HG02943 (cell line): ENCODE data around the gene FLRT1.

ENCODE experiments used
- ATAC-seq: cut with Tn5 transposase; IDR thresholded peaks from one replicate; pipeline ENCODE4 v1.9.1; 2021; ENCODE audit warnings: mild to moderate bottlenecking, low read depth, moderate library complexity; ENCODE audit not compliant: unreplicated experiment

FLRT1 gene

DNA sequence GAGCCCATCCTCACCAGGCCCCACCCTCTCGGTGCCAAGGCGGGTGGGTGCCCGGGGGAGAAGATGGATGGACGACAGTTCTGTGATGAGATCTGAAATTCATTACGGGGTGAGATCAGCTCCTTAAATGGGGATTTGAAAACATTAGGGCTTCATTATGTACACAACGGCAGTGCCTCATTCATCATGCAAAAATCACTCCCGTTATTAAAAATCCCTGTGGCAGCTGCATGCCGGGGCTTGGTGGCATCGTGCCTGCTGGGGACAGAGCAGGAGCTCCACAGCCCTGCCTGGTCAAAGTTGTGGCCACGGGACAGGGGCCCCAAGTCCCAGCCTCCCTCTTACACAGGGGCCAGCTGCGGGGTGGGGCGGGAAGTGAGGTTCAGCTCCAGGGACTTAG lies 29.3 kb upstream of the FLRT1 start:
- ATAC-seq: no peak

DNA sequence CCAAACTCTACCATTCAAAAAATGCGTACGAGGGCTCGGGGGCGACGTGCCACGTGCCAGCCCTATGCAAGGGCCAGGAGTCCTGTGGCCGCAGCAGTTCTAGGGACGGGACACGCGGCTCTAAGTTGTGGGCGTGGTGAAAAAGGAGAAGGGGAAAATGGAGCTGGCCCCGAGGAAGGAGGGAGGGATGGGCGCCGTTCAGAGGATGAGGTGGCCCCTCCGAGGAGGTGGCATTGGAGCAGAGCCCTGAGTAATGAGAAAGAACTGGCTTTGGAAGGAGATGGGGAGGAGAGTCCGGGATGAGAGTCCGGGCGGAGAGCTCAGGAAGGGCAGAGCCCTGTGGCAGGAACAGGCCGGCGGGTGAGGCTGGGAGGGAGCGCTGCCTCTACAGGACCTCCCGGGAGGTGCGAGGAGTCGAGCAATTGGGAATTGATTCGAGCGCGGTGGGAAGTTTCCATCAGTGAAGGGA lies 28.5 kb upstream of the FLRT1 start:
- ATAC-seq: no peak

DNA sequence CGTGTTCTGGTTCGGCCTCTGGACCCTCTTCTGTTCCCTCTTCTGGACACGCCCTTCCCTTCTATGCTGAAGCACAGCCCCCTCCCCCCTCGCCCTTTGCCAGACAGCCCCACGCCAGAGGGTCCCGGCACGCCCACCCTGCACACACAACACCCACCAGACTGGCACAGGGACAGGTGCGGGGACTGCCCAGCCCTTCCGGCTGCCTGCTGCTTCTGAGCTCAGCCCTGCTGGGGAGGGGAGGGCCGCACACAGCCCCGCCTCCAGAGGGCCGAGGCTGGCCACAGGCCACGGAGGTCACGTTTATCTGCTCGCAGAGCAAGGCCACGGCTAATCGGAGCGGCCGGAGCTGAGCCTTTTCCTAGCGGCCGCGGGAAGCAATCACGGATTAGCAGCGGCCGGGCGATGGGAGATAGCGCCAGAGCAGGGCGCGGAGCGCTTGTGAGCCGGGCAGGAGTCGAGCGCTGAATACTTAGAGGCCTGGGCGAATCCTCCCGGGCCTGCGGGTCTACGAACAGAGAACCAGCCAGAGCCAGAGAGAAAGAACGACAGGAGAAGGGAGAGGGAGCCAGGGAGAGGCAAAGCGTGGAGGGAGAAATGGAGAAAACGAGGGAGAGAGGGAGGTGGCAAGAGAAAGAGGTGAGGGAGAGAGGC lies 28.0 kb upstream of the FLRT1 start:
- ATAC-seq: no peak

GRCh38 chr11:64008283-64008913 lies 27.3 kb upstream of the FLRT1 start:
- no peak for ATAC-seq

DNA sequence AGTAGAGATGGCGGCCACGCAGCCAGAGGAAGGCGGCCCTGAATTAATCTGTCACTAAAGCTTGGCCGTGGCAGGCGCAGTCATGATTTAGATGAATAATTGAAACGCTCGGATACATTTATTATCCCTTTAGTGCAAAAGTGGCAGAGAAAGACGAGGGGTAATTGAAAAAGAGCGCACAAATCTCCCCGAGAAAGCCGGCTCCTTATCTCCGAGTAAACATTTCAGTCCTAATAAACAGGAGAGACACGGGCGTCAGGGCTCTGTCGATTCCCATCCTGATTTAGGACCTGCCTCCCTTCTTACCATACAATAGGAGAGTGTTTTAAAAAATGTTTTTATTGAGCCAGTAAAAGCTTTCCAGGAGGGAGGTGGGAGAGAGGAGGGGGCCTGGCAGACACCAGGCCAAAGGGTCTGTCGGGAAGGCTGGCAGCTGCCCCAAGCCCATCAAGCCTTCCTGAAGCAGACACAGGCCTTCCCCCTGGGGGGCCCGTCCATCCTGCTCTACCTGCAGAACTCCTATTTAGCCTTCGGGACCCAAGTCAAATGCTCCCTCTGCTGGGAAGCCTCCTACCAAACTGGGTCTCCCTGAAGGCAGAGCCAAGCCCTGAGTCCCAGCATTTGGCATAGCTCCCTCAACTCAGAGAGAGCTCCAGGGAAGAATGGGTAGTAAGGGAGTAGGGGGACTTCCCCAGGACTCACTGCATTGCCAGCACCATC lies 26.7 kb upstream of the FLRT1 start:
- no peak for ATAC-seq

- ATAC-seq: no peak
Measured at GRCh38 chr11:64009710-64010109, 26.0 kb upstream of the FLRT1 start.

DNA sequence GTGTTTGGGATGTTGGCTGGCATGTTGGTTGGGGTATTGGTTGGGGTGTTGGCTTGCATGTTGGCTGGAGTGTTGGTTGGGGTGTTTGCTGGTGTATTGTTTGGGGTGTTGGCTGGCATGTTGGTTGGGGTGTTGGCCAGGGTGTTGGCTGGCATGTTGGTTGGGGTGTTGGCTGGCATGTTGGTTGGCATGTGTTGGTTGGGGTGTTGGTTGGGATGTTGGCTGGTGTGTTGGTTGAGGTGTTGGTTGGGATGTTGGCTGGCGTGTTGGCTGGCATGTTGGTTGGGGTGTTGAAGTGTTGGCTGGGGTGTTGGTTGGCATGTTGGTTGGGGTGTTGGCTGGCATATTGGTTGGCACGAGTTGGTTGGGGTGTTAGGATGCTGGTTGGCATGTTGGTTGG lies 24.9 kb upstream of the FLRT1 start:
- ATAC-seq: no peak

DNA sequence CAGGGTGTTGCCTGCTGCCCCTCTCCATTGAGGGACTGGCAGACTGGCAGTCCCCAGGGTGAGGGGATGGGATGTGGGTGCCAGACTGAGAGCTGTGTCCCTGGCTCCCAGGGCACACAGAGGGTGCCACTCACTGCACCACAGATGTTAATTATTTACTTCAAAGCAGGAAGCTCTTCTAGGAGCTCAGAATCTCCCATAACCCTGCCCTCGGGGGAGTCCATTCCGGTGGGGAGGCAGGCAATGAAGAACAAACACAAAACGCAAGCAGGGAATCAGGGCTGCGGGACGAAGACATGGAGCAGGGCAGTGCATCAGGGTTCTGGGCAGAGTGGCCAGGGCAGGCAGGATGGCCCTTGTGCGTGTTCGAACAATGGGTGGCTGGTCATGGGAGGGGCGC lies 24.4 kb upstream of the FLRT1 start:
- no peak for ATAC-seq

DNA sequence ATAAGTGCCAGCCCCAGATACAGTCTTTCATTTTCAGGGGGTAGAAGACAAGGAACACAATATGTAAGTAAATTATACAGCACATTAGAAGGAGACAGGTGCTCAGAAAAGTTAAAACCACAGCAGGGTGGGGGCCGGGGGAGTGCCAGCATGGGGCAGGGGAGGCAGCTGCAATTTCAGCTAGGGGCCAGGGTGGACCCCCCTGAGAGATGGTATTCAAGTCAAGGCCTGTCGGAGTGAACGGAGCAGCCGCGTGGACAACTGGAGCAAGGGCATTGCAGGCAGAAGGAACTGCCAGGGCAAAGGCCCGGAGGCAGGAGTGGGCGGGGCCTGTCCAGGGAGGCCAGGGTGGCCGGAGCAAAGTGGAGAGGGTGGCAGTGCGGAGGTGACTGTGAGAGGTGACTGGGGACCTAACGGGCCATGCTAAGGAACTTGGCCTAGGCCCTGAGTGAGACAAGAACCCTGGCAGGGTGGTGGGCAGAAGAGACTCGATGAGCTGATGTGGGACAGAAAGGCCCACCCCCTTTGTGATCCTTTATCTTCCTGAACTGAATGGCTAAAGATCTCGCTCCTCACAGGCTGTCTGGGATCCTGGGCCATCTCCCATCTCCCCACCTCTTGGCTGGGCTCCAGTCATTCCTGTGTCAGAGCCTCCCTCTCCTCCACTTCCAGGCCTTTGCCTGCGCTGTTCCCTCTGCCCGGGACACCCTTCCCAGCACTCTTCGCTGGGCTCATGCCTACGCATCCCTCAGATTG lies 22.4 kb upstream of the FLRT1 start:
- ATAC-seq: no peak

DNA sequence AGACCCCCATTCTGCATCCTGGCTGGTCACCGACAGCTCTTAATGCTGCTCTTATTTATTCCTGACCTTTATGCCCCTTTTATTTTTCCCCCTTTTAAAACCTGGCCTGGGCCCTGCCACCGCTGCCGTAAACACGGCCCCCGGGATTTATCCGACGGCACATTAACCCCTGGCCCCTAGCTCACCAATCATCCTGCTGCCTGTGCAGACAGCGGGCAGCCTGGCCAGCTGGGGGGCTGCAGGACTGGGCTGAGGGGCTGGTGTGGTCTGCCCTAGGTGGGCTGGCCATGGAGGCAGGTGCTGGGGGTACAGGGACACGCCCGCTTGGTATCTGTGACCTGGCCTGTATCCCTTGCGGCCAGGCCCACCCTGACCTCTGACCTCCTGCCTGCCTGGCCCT lies 21.4 kb upstream of the FLRT1 start:
- ATAC-seq: no peak

- no peak for ATAC-seq
Measured at GRCh38 chr11:64015510-64015909, 20.2 kb upstream of the FLRT1 start.

GRCh38 chr11:64015935-64016845 lies 19.5 kb upstream of the FLRT1 start:
- ATAC-seq: no peak

GRCh38 chr11:64017945-64018224 lies 17.8 kb upstream of the FLRT1 start:
- no peak for ATAC-seq

DNA sequence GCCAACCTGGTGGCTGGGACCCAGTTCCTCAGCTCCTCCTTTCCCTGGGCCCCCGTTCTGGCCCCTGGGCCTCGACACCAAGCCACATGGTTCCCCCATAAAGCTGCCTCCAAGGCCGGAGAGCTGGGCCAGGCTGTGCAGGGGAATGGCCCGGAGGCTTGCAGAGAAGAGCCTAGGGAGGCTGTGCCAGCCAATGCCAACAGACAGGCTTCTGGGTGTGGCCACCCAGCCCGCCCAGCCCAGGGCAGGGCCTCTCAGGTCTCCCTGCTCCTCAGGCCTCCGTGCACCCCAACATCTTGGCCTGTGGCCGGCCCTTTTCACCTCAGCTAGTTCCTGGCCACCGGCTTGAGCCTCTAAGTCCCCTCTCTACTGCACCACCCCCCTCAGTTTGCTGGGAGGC lies 17.4 kb upstream of the FLRT1 start:
- no peak for ATAC-seq

DNA sequence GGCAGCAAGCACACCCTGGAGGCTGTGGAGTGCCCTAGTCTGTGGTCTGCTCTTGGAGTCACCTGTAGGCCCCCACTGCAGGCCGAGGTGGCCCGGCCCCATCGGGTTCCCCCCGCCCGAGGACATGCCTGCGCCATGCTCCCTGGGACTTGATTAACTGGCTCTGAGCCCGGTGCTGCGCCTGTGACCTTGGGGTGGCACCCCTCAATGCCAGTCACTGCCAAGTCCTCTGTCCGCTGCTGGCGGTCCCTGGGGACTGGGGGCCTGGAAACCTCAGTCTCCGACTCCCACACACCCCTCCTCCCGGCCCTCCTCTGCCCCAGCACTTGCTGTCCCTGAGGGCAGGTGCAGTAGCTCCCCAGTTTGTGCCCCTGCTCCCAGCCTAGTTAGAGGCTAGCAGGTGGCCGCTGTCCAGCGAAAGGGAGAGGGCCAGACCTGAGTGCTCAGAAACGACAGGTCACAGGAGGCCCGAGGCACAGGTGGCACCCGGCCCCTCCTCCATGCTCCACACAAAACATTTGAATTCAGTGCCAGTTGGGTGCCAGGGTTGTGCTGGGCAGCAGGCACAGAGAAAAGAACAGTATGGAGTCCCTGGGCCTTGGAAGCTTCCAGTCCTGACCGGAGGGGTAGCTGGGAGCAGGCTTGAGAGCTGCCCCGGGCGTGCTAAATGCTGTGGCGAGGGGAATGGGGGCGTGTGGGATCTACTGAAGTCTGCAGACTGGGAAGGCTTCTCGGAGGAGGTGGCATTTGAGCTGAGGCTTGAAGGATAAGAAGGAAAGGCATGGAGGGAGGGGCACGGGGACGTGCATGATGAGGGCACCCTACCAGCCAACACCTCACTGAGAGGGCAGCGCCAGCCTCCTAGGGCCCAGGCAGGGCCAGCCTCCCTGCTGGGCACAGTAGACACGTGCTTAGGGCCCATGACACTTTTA lies 16.4 kb upstream of the FLRT1 start:
- no peak for ATAC-seq

GRCh38 chr11:64020976-64021756 lies 14.6 kb upstream of the FLRT1 start:
- ATAC-seq: no peak

DNA sequence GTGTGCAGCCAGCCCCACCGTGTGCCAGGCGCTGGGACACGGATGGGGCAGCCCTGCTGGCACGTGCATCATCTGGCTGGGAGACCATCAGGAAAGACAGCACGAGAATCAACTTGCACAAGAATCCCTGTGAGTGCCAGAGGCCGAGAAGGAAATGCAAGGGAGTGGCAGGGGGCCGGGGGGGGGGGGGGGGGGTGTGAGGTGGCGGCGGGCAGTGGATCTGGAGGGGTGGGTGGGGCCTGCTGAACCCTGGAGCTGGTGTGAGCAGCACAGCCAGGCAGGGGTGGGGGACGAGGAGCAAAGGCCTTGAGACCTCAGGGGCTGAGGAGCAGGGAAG lies 14.0 kb upstream of the FLRT1 start:
- no peak for ATAC-seq

DNA sequence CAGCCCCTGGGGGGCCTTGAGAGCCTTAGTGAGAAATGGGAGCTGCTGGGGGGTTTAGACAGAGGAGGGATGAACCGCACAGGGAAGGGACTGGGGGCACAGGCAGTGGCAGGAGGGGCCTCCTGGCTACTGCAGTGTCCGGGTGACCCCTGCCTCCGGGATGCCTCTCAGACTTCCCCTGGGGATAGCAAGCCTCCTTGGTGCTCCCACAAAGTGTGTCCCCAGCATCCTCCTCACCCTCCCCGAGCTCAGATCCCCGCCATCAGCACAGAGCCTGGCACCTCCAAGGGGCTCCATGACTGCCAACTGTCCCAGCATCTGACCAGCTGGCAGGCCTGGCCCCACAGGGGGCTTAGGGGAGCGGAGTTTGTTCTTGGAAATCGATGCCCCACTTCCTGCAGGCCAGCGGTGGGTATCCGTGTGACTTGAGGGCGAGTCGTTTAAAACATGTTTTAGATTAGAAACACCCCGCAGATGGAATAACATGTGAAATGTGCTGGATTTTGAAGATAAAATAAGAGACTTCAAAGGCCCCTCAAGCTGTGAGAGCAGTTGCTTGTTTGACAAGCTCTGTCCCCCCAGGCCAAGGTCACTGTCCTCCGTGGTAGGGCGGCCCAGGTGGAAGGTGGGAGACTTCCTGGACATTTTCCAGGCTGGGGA lies 13.5 kb upstream of the FLRT1 start:
- ATAC-seq: no peak
